ENCODE results near the gene GPR160. TPM values are rescaled to one million over a fixed set of nuclear protein-coding genes. Genes with fewer than 3 reads are reported as not detected.

GPR160 gene
- total RNA-seq, 1 experiment from 2014 or later = 16.1 TPM

DNA sequence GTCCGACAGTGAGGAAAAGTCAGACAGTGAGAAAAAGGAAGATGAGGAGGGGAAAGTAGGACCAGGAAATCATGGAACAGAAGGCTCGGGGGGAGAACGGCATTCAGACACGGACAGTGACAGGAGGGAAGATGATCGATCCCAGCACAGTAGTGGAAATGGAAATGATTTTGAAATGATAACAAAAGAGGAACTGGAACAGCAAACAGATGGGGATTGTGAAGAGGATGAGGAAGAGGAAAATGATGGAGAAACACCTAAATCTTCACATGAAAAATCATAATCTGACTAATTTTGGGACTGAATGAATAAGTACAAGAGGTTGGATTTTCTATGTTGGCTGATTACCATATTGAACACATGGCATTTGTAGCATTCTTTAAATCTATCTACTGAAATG lies 45.0 kb upstream of the GPR160 start:
- H3K27ac Mint-ChIP-seq (ENCODE audit: unreplicated experiment) = no peak overlapping the region
- TSS peak; percentile 75 for BruUV-seq (replicated peaks)
- H3K4me1 ChIP-seq = no peaks in the 10 kb centered on the region
- TF ChIP-seq, protein P1, sequence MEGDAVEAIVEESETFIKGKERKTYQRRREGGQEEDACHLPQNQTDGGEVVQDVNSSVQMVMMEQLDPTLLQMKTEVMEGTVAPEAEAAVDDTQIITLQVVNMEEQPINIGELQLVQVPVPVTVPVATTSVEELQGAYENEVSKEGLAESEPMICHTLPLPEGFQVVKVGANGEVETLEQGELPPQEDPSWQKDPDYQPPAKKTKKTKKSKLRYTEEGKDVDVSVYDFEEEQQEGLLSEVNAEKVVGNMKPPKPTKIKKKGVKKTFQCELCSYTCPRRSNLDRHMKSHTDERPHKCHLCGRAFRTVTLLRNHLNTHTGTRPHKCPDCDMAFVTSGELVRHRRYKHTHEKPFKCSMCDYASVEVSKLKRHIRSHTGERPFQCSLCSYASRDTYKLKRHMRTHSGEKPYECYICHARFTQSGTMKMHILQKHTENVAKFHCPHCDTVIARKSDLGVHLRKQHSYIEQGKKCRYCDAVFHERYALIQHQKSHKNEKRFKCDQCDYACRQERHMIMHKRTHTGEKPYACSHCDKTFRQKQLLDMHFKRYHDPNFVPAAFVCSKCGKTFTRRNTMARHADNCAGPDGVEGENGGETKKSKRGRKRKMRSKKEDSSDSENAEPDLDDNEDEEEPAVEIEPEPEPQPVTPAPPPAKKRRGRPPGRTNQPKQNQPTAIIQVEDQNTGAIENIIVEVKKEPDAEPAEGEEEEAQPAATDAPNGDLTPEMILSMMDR (IDR thresholded peaks at IDR 0.05; ENCODE audit: insufficient read depth in 1 of 2, low read depth in 1 of 2, low read length in 1 of 2, severe bottlenecking in 1 of 2, unreplicated experiment in 1 of 2) = no peak
- no peak overlapping the region for H3K4me3 ChIP-seq (ENCODE audit: low read depth, low read length)
- POLR2A ChIA-PET = no interaction called here
- DNase-seq = no peak
- no peaks in the 10 kb centered on the region for H3K9me3 Mint-ChIP-seq (ENCODE audit: unreplicated experiment)
- H3K36me3 ChIP-seq (ENCODE audit: control insufficient read depth, insufficient read depth, low read length) = no peaks in the 10 kb centered on the region; the same call in 1 of the 2 replicates
- H3K4me1 Mint-ChIP-seq (ENCODE audit: low read depth, unreplicated experiment) = no peaks in the 10 kb centered on the region
- no peak overlapping the region for H3K4me3 Mint-ChIP-seq (ENCODE audit: unreplicated experiment)
- H3K9me3 ChIP-seq = no peaks in the 10 kb centered on the region
- no peaks in the 10 kb centered on the region for H3K27me3 ChIP-seq (replicated peaks; ENCODE audit: control insufficient read depth, insufficient read depth, low read length)
- H3K27me3 Mint-ChIP-seq (ENCODE audit: insufficient read depth, unreplicated experiment) = no peaks in the 10 kb centered on the region
- CTCF ChIA-PET = no interaction called here
- intact Hi-C loops (cut with micrococcal nuclease; ENCODE audit: unreplicated experiment) = no loop called here
- H3K36me3 Mint-ChIP-seq (ENCODE audit: insufficient read depth, unreplicated experiment) = peaks cover 12% of the 10 kb centered on the region

DNA sequence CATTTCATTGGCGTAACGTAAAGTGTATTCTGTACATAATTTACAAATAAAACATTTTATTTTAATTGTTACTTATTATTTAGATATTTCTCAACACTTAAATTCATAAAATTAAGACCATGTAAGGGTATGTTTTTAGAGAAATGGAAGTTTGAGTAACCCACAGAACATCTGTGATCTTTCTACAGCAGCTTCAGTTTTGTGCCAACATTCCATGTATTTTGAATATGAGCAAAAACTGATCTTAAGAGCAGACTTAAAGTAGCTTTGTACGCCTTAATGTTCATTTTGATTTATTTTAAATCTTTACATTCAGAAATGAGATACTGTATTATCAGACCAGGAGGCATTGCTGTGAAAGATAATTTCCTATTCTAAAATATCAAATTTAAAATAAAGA lies 44.0 kb upstream of the GPR160 start:
- intact Hi-C loops (cut with micrococcal nuclease; ENCODE audit: unreplicated experiment) = no loop called here
- H3K9me3 ChIP-seq = no peaks in the 10 kb centered on the region
- no peak for DNase-seq
- no peaks in the 10 kb centered on the region for H3K27me3 ChIP-seq (replicated peaks; ENCODE audit: control insufficient read depth, insufficient read depth, low read length)
- Mint-ChIP-seq H3K36me3 (ENCODE audit: insufficient read depth, unreplicated experiment) (peaks cover 12% of the 10 kb centered on the region), H3K9me3 (ENCODE audit: unreplicated experiment) (no peaks in the 10 kb centered on the region), H3K4me3 (ENCODE audit: unreplicated experiment) (no peak overlapping the region), H3K27me3 (ENCODE audit: insufficient read depth, unreplicated experiment) (no peaks in the 10 kb centered on the region), H3K27ac (ENCODE audit: unreplicated experiment) (no peak overlapping the region), H3K4me1 (ENCODE audit: low read depth, unreplicated experiment) (no peaks in the 10 kb centered on the region)
- H3K4me1 ChIP-seq = no peaks in the 10 kb centered on the region
- CTCF ChIA-PET = no interaction called here
- H3K4me3 ChIP-seq (ENCODE audit: low read depth, low read length) = no peak overlapping the region
- BruUV-seq (replicated peaks) = no TSS peak
- no peaks in the 10 kb centered on the region; the same call in 1 of the 2 replicates for H3K36me3 ChIP-seq (ENCODE audit: control insufficient read depth, insufficient read depth, low read length)
- POLR2A ChIA-PET = no interaction called here
- TF ChIP-seq, protein P1 (IDR thresholded peaks at IDR 0.05; ENCODE audit: insufficient read depth in 1 of 2, low read depth in 1 of 2, low read length in 1 of 2, severe bottlenecking in 1 of 2, unreplicated experiment in 1 of 2) = no peak

DNA sequence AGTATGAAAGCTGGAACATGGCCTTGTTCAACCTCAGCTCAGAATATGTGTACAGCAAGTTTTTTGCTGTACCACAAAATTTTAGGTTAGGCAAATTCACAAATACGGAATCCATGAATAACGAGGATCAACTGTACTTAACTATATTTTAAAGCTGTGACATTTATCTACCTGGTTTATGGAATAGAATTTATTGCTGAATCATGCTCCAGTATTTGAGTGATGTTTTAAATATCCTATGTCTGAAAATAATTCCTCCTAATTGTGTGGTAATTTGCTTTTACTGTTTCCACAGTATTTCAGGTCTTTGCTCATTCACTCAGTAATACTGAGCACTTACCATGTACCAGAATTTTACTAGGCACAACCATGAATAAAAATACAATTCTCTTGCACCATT lies 41.7 kb upstream of the GPR160 start:
- no peaks in the 10 kb centered on the region for H3K27me3 ChIP-seq (replicated peaks; ENCODE audit: control insufficient read depth, insufficient read depth, low read length)
- Mint-ChIP-seq H3K4me1 (ENCODE audit: low read depth, unreplicated experiment) (no peaks in the 10 kb centered on the region), H3K27ac (ENCODE audit: unreplicated experiment) (no peak overlapping the region), H3K4me3 (ENCODE audit: unreplicated experiment) (no peak overlapping the region), H3K27me3 (ENCODE audit: insufficient read depth, unreplicated experiment) (no peaks in the 10 kb centered on the region), H3K9me3 (ENCODE audit: unreplicated experiment) (no peaks in the 10 kb centered on the region), H3K36me3 (ENCODE audit: insufficient read depth, unreplicated experiment) (peaks cover 12% of the 10 kb centered on the region)
- POLR2A ChIA-PET = no interaction called here
- intact Hi-C loops (cut with micrococcal nuclease; ENCODE audit: unreplicated experiment) = no loop called here
- H3K36me3 ChIP-seq (ENCODE audit: control insufficient read depth, insufficient read depth, low read length) = no peaks in the 10 kb centered on the region; the same call in 1 of the 2 replicates
- TF ChIP-seq, protein P1 (IDR thresholded peaks at IDR 0.05; ENCODE audit: insufficient read depth in 1 of 2, low read depth in 1 of 2, low read length in 1 of 2, severe bottlenecking in 1 of 2, unreplicated experiment in 1 of 2) = no peak
- DNase-seq = no peak
- H3K4me3 ChIP-seq (ENCODE audit: low read depth, low read length) = no peak overlapping the region
- H3K9me3 ChIP-seq = no peaks in the 10 kb centered on the region
- no TSS peak for BruUV-seq (replicated peaks)
- no peaks in the 10 kb centered on the region for H3K4me1 ChIP-seq
- CTCF ChIA-PET = interaction anchor here (0.7 kb wide), 1 partner anchor 27 kb away, joined by 3 read pairs; no protein-coding TSS in a partner anchor

Measured in Caco-2 (cell line).